Endothelial cell of umbilical vein (primary cell): ENCODE data around the gene RGS18. TPM values are rescaled to one million over a fixed set of nuclear protein-coding genes. Genes with fewer than 3 reads are reported as not detected.

Experiments used
- BruUV-seq: library from RNA; stranded (reverse); fragments of 400-500 nt; replicated peaks from 2 replicates; lab custom pipeline; 2021; lab: Mats Ljungman, UMichigan
- CTCF ChIA-PET: fragments of 300-600, 350-600 bp; sonication (Branson Sonifier 250); formaldehyde crosslinking; loops from one replicate; lab custom pipeline; 2021; ENCODE audit warnings: antibody characterized with exemption, inconsistent platforms; lab: Charles Lee
- POLR2A ChIA-PET: fragments of 300-600, 350-600 bp; sonication (Branson Sonifier 250); formaldehyde crosslinking; loops from one replicate; lab custom pipeline; 2021; ENCODE audit warnings: antibody characterized with exemption, inconsistent platforms; lab: Charles Lee
- DNase-seq: peaks from one replicate; pipeline ENCODE4 v3.0.0-alpha.2; 2011; ENCODE audit warnings: low read depth, low spot score
- FAIRE-seq: peaks from 2 replicates; lab custom pipeline; 2011; peaks lifted over from hg19 to GRCh38; lab: Jason Lieb, UNC
- H2AFZ ChIP-seq: 2 replicates; pipeline ENCODE4 v1.6.0; 2012; ENCODE audit warnings: low read depth, low read length, control low read depth, inconsistent platforms
- H3K27ac ChIP-seq: 2 replicates; pipeline ENCODE4 v1.5.1; 2011; ENCODE audit warnings: low read depth, mild to moderate bottlenecking, control low read depth, low read length, moderate library complexity; ENCODE audit not compliant: insufficient read depth
- H3K27me3 ChIP-seq, 2 experiments: 2 replicates each; pipeline versions ENCODE4 v1.6.0 to v1.6.1; 2011; ENCODE audit warnings: low read length in 2 of 2, mixed read lengths in 1 of 2; ENCODE audit not compliant: control insufficient read depth in 2 of 2, insufficient read depth in 2 of 2
- H3K36me3 ChIP-seq, 2 experiments: 2 replicates in 1 of 2; 3 replicates in 1 of 2; pipeline ENCODE4 v1.5.1; 2011; ENCODE audit warnings: low read length in 2 of 2, mild to moderate bottlenecking in 1 of 2, moderate library complexity in 1 of 2; ENCODE audit not compliant: control insufficient read depth in 2 of 2, insufficient read depth in 2 of 2; ENCODE audit errors: extremely low read depth in 1 of 2
- H3K4me1 ChIP-seq: 3 replicates; pipeline ENCODE4 v1.5.1; 2011; ENCODE audit warnings: mild to moderate bottlenecking, low read length; ENCODE audit not compliant: control insufficient read depth, insufficient read depth; ENCODE audit errors: extremely low read depth
- H3K4me2 ChIP-seq: 2 replicates; pipeline ENCODE4 v1.6.1; 2011; ENCODE audit warnings: low read length, control low read depth, mixed read lengths; ENCODE audit not compliant: insufficient read depth
- H3K4me3 ChIP-seq, 3 experiments: fragments of 200-600 bp in 1 of 3; sonication (generic), shearing (Covaris generic) in 1 of 3; replicated peaks in 1 of 3; 2 replicates each; pipeline ENCODE4 v1.5.1; 2011 to 2016; ENCODE audit warnings: control low read depth in 3 of 3, low read length in 3 of 3, mild to moderate bottlenecking in 2 of 3, inconsistent platforms in 1 of 3, low read depth in 1 of 3, moderate library complexity in 1 of 3; ENCODE audit not compliant: insufficient read depth in 1 of 3
- H3K79me2 ChIP-seq: 2 replicates; pipeline ENCODE4 v1.6.0; 2012; ENCODE audit warnings: low read length, inconsistent platforms; ENCODE audit not compliant: control insufficient read depth, insufficient read depth
- H3K9ac ChIP-seq: replicated peaks from 2 replicates; pipeline ENCODE3; 2011; ENCODE audit warnings: low read length, control low read depth; ENCODE audit not compliant: insufficient read depth; ENCODE audit errors: extremely low read depth
- H3K9me1 ChIP-seq: replicated peaks from 3 replicates; pipeline ENCODE4 v1.6.0; 2011; ENCODE audit warnings: mild to moderate bottlenecking, low read length; ENCODE audit not compliant: control insufficient read depth, insufficient read depth; ENCODE audit errors: extremely low read depth
- H3K9me3 ChIP-seq: replicated peaks from 2 replicates; pipeline ENCODE4 v1.5.1; 2012; ENCODE audit warnings: low read length, inconsistent platforms; ENCODE audit not compliant: control insufficient read depth, insufficient read depth
- H4K20me1 ChIP-seq: replicated peaks from 2 replicates; pipeline ENCODE3; 2011; ENCODE audit warnings: mild to moderate bottlenecking, low read length; ENCODE audit not compliant: control insufficient read depth, insufficient read depth; ENCODE audit errors: extremely low read depth
- CTCF ChIP-seq, 2 donors: IDR thresholded peaks; 1 replicate in 1 of 2; 2 replicates in 1 of 2; pipeline ENCODE4 v1.5.1; 2011; ENCODE audit warnings: low read length in 2 of 2, mild to moderate bottlenecking in 2 of 2, moderate library complexity in 2 of 2, control low read depth in 1 of 2, inconsistent platforms in 1 of 2, low read depth in 1 of 2; ENCODE audit not compliant: insufficient read depth in 1 of 2; ENCODE audit errors: extremely low read depth in 1 of 2
- EZH2 ChIP-seq: IDR thresholded peaks from 2 replicates; pipeline ENCODE4 v1.6.1; 2012; ENCODE audit warnings: borderline replicate concordance, low read depth, mild to moderate bottlenecking, moderate library complexity, low read length, inconsistent platforms; ENCODE audit not compliant: severe bottlenecking
- FOS ChIP-seq: IDR thresholded peaks from 2 replicates; pipeline ENCODE4 v1.6.1; 2011; ENCODE audit warnings: mild to moderate bottlenecking, low read length, moderate library complexity, borderline replicate concordance; ENCODE audit not compliant: insufficient read depth
- GATA2 ChIP-seq: IDR thresholded peaks from 2 replicates; pipeline ENCODE4 v1.7.0; 2011; ENCODE audit warnings: low read depth, mild to moderate bottlenecking, moderate library complexity, mixed read lengths, low read length; ENCODE audit not compliant: insufficient read length, insufficient read depth
- JUN ChIP-seq: IDR thresholded peaks from 2 replicates; pipeline ENCODE4 v1.6.1; 2011; ENCODE audit warnings: borderline replicate concordance, low read depth; ENCODE audit not compliant: insufficient read length, insufficient read depth
- MAX ChIP-seq: IDR thresholded peaks from 2 replicates; pipeline ENCODE4 v1.6.1; 2011; ENCODE audit not compliant: insufficient read depth, insufficient read length
- MYC ChIP-seq: IDR thresholded peaks from one replicate; pipeline ENCODE4 v1.6.1; 2011; ENCODE audit warnings: mild to moderate bottlenecking, low read depth, low read length
- POLR2A ChIP-seq: IDR thresholded peaks from 2 replicates; pipeline ENCODE4 v1.6.1; 2012; ENCODE audit warnings: low read depth, mild to moderate bottlenecking, control low read depth, low read length
- POLR2AphosphoS5 ChIP-seq: IDR thresholded peaks from 2 replicates; pipeline ENCODE4 v1.6.1; 2012; ENCODE audit warnings: low read depth, mild to moderate bottlenecking, control low read depth, low read length, moderate library complexity; ENCODE audit not compliant: insufficient read depth
- dilution Hi-C: fragments of 300-500 bp; cut with MboI; formaldehyde crosslinking; loops from one replicate; pipeline ENCODE4 v1.15.0; 2019; ENCODE audit warnings: low sequenced_read_pairs; ENCODE audit not compliant: extremely low pct_ligation_motif_present
- intact Hi-C: fragments of 100-400 bp; cut with micrococcal nuclease; formaldehyde crosslinking; loops from one replicate; pipeline ENCODE4 v1.10.0; 2022
- polyA plus RNA-seq, 4 experiments: library from polyadenylated mRNA; depleted of rRNA in 3 of 4; stranded (reverse) in 3 of 4; unstranded in 1 of 4; fragments of >200 nt; gene quantifications; 2 replicates each; pipeline versions ENCODE4 v1.2.1 to v1.2.3, GENCODE V29; 2011 to 2012; ENCODE audit warnings: missing spikeins in 1 of 4
- total RNA-seq: library from RNA; stranded (reverse); gene quantifications from 2 replicates; pipeline ENCODE4 v1.2.3, GENCODE V29; 2021

The RGS18 gene
- total and polyA plus RNA-seq, 2 donors (not counting 3 experiments of a cell fraction or from before 2014, with no cell fraction given): not detected

- H2AFZ ChIP-seq: peak overlapping the region; percentile 62
- ChIA-PET CTCF (interaction anchor here (0.9 to 1.9 kb wide), 8 partner anchors 10 to 178 kb away, joined by 3 to 8 read pairs (median 4); no protein-coding TSS in a partner anchor), POLR2A (interaction anchor here (0.5 to 0.6 kb wide), 2 partner anchors 249 to 1663 kb away, joined by 4 to 5 read pairs; no protein-coding TSS in a partner anchor)
- H3K9me3 ChIP-seq: no peaks in the 10 kb centered on the region
- H4K20me1 ChIP-seq: no peaks in the 10 kb centered on the region
- H3K27ac ChIP-seq: peak overlapping the region; percentile 98
- H3K27me3 ChIP-seq: no peaks in the 10 kb centered on the region
- H3K36me3 ChIP-seq: no peaks in the 10 kb centered on the region
- TF ChIP-seq MYC (no peak), JUN (no peak), GATA2 (no peak), EZH2 (no peak), POLR2A (no peak), MAX (no peak), FOS (no peak), POLR2AphosphoS5 (no peak), CTCF (IDR thresholded peaks at IDR 0.05; ENCODE audit: extremely low read depth in 1 of 2, insufficient read depth in 1 of 2, low read depth in 1 of 2, low read length in 2 of 2) (no peak)
- dilution Hi-C loops: no loop called here
- intact Hi-C loops: loop anchor here (5.0 kb wide), 1 partner anchor 56 kb away; no protein-coding TSS in a partner anchor
- BruUV-seq: no TSS peak
- no peak overlapping the region for H3K4me3 ChIP-seq
- DNase-seq: peak; percentile 27
- H3K4me1 ChIP-seq: peaks cover 37% of the 10 kb centered on the region
- peak overlapping the region; percentile 93 for H3K4me2 ChIP-seq
- H3K9me1 ChIP-seq: no peaks in the 10 kb centered on the region
- peak overlapping the region; percentile 68 for H3K9ac ChIP-seq
- no peaks in the 10 kb centered on the region for H3K79me2 ChIP-seq
- no peak for FAIRE-seq
Measured at GRCh38 chr1:192171123-192171522, 12.9 kb downstream of the RGS18 start.
